B cell (primary cell): Measurements from ENCODE around the gene TM6SF1. TPM values are rescaled to one million over a fixed set of nuclear protein-coding genes. Genes with fewer than 3 reads are reported as not detected.

ENCODE experiments used
- ATAC-seq: fragments of 200-7000 bp; cut with Tn5 transposase; one replicate; pipeline ENCODE4 v1.10.0; 2021; ENCODE audit warnings: low read depth, mild to moderate bottlenecking, moderate number of reproducible peaks, moderate library complexity
- CTCF ChIA-PET: fragments of 350-600 bp; sonication (Branson Sonifier 250); formaldehyde crosslinking; loops from one replicate; lab custom pipeline; 2021; ENCODE audit warnings: antibody characterized with exemption, inconsistent platforms; lab: Charles Lee
- POLR2A ChIA-PET: fragments of 350-600 bp; sonication (Branson Sonifier 250); formaldehyde crosslinking; loops from one replicate; lab custom pipeline; 2021; ENCODE audit warnings: antibody characterized with exemption; lab: Charles Lee
- DNase-seq: peaks from one replicate; pipeline ENCODE4 v3.0.0; 2013
- H2AFZ ChIP-seq: 2 replicates; pipeline ENCODE4 v1.6.1; 2012; ENCODE audit warnings: mild to moderate bottlenecking, low read depth, low read length; ENCODE audit not compliant: insufficient read depth, poor library complexity, severe bottlenecking
- H3K27ac ChIP-seq, 2 donors: 1 replicate in 1 of 2; 2 replicates in 1 of 2; pipeline ENCODE4 v1.5.1; 2012 to 2013; ENCODE audit warnings: low read length in 2 of 2, mild to moderate bottlenecking in 2 of 2, moderate library complexity in 1 of 2
- H3K27me3 ChIP-seq, 4 experiments: fragments of 200-600 bp in 1 of 4; sonication (generic) in 1 of 4; replicated peaks in 1 of 4; 1 replicate in 2 of 4; 2 replicates in 2 of 4; pipeline versions ENCODE4 v1.6.1 to v1.7.0; 2013 to 2016; ENCODE audit warnings: low read length in 3 of 4, mild to moderate bottlenecking in 2 of 4, mixed read lengths in 1 of 4, moderate library complexity in 1 of 4; ENCODE audit not compliant: insufficient read depth in 4 of 4, control insufficient read depth in 3 of 4; ENCODE audit errors: control extremely low read depth in 1 of 4
- H3K36me3 ChIP-seq, 2 experiments: replicated peaks in 1 of 2; 1 replicate in 1 of 2; 2 replicates in 1 of 2; pipeline versions ENCODE4 v1.6.1 to v1.7.1; 2013; ENCODE audit warnings: low read length in 1 of 2; ENCODE audit not compliant: insufficient read depth in 2 of 2, control insufficient read depth in 1 of 2; ENCODE audit errors: control extremely low read depth in 1 of 2, extremely low read depth in 1 of 2
- H3K4me1 ChIP-seq, 2 donors: fragments of 200-600 bp in 1 of 2; sonication (generic) in 1 of 2; 1 replicate in 1 of 2; 2 replicates in 1 of 2; pipeline versions ENCODE4 v1.5.1 to v1.6.1; 2013 to 2017; ENCODE audit warnings: low read length in 2 of 2; ENCODE audit not compliant: control insufficient read depth in 2 of 2, insufficient read depth in 2 of 2
- H3K4me2 ChIP-seq: replicated peaks from 2 replicates; pipeline ENCODE3; 2012; ENCODE audit warnings: mild to moderate bottlenecking, low read depth, low read length; ENCODE audit not compliant: poor library complexity, severe bottlenecking
- H3K4me3 ChIP-seq, 5 experiments: fragments of 200-600 bp in 1 of 5; sonication (generic) in 1 of 5; 1 replicate in 3 of 5; 2 replicates in 2 of 5; pipeline versions ENCODE4 v1.5.1 to v1.7.0; 2011 to 2016; ENCODE audit warnings: low read length in 4 of 5, mild to moderate bottlenecking in 4 of 5, low read depth in 2 of 5, control low read depth in 1 of 5, moderate library complexity in 1 of 5; ENCODE audit not compliant: insufficient read depth in 1 of 5; ENCODE audit errors: control extremely low read depth in 1 of 5, extremely low read depth in 1 of 5
- H3K79me2 ChIP-seq: fragments of 200-600 bp; sonication (generic); one replicate; pipeline ENCODE4 v1.6.0; 2016; ENCODE audit warnings: low read length; ENCODE audit not compliant: control insufficient read depth, insufficient read depth
- H3K9ac ChIP-seq: fragments of 200-600 bp; sonication (generic); 2 replicates; pipeline ENCODE4 v1.6.1; 2017; ENCODE audit warnings: mild to moderate bottlenecking, low read length, moderate library complexity
- H3K9me3 ChIP-seq, 3 donors: one replicate each; pipeline versions ENCODE4 v1.6.1 to v1.7.1; 2013; ENCODE audit warnings: low read length in 2 of 3; ENCODE audit not compliant: control insufficient read depth in 2 of 3, insufficient read depth in 1 of 3; ENCODE audit errors: control extremely low read depth in 1 of 3
- H4K20me1 ChIP-seq: 2 replicates; pipeline ENCODE4 v1.6.0; 2012; ENCODE audit warnings: mild to moderate bottlenecking, low read length; ENCODE audit not compliant: insufficient read depth, control insufficient read depth, poor library complexity, severe bottlenecking
- H3K27ac Mint-ChIP-seq: one replicate; pipeline ENCODE4 v1.8.0; 2021; ENCODE audit warnings: mixed read lengths
- H3K27me3 Mint-ChIP-seq: one replicate; pipeline ENCODE4 v1.8.0; 2021; ENCODE audit warnings: mixed read lengths
- H3K4me1 Mint-ChIP-seq: one replicate; pipeline ENCODE4 v1.8.0; 2021; ENCODE audit warnings: mixed read lengths
- H3K4me3 Mint-ChIP-seq: one replicate; pipeline ENCODE4 v1.8.0; 2021; ENCODE audit warnings: mixed read lengths
- H3K9me3 Mint-ChIP-seq: one replicate; pipeline ENCODE4 v1.8.0; 2022; ENCODE audit warnings: mixed read lengths; ENCODE audit not compliant: insufficient read depth
- EZH2 ChIP-seq: IDR thresholded peaks from 2 replicates; pipeline ENCODE4 v1.6.1; 2012; ENCODE audit warnings: borderline replicate concordance, low read depth, mild to moderate bottlenecking, moderate library complexity, low read length; ENCODE audit not compliant: insufficient read depth, poor library complexity, severe bottlenecking
- WGBS: methylation state at CpG from one replicate; pipeline ENCODE4 v1.1.5; 2013; ENCODE audit warnings: missing lambda C conversion rate; ENCODE audit not compliant: insufficient coverage; 5-methylcytosine and 5-hydroxymethylcytosine counted together
- intact Hi-C: fragments of 100-400 bp; cut with micrococcal nuclease; formaldehyde crosslinking; loops from one replicate; pipeline ENCODE4 v1.10.0; 2022
- polyA plus RNA-seq: library from polyadenylated mRNA; depleted of rRNA; stranded (reverse); fragments of >200 nt; gene quantifications from 2 replicates; pipeline ENCODE4 v1.2.3, GENCODE V29; 2012
- total RNA-seq, 2 donors: library from RNA; stranded (reverse); fragments of 120-200 nt in 1 of 2; gene quantifications; 1 replicate in 1 of 2; 2 replicates in 1 of 2; pipeline versions ENCODE4 v1.2.3 to v1.2.4, GENCODE V29; 2013 to 2022
- TF ChIP-seq, protein P1 (sequence below): fragments of 200-600 bp; IDR thresholded peaks from one replicate; pipeline ENCODE4 v1.8.0; 2022; ENCODE audit warnings: antibody characterized with exemption, mild to moderate bottlenecking

Gene TM6SF1
- total and polyA plus RNA-seq, 2 donors (not counting 1 experiment from before 2014, with no cell fraction given): 1.1 to 1.6 TPM

DNA sequence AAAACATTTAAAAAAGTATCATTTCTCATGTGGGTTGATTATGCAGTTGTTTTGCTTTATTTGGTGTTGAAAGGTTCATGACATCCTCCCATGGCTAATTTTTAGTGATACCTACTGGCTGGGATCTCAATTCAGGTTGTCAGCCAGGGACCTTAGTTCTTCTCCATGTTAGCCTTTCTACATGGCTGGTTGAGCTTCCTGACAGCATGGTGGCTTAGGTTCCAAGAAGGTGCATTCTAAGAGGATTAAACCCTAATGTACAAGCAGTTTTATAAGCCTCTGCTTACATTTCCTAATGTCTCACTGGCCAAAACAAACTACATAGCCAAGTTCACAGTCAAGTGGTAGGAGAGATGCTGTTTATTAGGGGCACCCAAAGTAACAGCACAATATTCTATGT is 9.4 kb upstream of the TM6SF1 start:
- Histone ChIP-seq H3K36me3 (no peaks in the 10 kb centered on the region), H4K20me1 (no peaks in the 10 kb centered on the region), H2AFZ (no peak overlapping the region), H3K9ac (no peak overlapping the region), H3K9me3 (peaks cover 0 to 6% (median 2%) of the 10 kb centered on the region in 3 donors), H3K27ac (no peak overlapping the region), H3K4me1 (no peaks in the 10 kb centered on the region), H3K4me3 (no peak overlapping the region), H3K27me3 (peaks cover 0 to 3% (median 0%) of the 10 kb centered on the region in 4 experiments), H3K4me2 (no peak overlapping the region), H3K79me2 (no peaks in the 10 kb centered on the region)
- CTCF ChIA-PET: no interaction called here
- no peak overlapping the region for H3K27ac Mint-ChIP-seq
- H3K27me3 Mint-ChIP-seq: peaks cover 26% of the 10 kb centered on the region
- H3K4me1 Mint-ChIP-seq: peaks cover 2% of the 10 kb centered on the region
- TF ChIP-seq EZH2: no peak
- TF ChIP-seq, protein P1, sequence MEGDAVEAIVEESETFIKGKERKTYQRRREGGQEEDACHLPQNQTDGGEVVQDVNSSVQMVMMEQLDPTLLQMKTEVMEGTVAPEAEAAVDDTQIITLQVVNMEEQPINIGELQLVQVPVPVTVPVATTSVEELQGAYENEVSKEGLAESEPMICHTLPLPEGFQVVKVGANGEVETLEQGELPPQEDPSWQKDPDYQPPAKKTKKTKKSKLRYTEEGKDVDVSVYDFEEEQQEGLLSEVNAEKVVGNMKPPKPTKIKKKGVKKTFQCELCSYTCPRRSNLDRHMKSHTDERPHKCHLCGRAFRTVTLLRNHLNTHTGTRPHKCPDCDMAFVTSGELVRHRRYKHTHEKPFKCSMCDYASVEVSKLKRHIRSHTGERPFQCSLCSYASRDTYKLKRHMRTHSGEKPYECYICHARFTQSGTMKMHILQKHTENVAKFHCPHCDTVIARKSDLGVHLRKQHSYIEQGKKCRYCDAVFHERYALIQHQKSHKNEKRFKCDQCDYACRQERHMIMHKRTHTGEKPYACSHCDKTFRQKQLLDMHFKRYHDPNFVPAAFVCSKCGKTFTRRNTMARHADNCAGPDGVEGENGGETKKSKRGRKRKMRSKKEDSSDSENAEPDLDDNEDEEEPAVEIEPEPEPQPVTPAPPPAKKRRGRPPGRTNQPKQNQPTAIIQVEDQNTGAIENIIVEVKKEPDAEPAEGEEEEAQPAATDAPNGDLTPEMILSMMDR: no peak
- POLR2A ChIA-PET: no interaction called here
- H3K9me3 Mint-ChIP-seq: no peaks in the 10 kb centered on the region
- DNase-seq (no peak), ATAC-seq (no peak)
- no peak overlapping the region for H3K4me3 Mint-ChIP-seq
- intact Hi-C loops: no loop called here

DNA sequence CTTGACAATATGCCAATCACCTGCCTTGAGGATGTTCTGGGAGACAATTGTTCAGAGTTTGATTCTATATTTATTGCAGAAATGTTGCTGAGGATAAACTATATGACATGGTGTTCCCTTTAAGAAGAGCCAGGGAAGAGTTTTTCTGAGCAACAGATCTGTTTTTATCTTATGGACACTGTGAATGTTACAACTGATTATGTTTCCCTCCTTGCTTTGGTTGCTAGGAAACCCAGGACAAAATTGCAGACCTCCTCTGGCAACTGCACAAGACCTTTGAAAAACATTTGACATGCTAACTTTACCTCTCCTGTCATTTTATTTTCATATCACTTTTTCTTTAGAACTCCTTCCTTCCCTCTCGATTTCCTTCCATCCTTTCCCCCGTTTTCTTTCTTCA is 8.2 kb upstream of the TM6SF1 start:
- peaks cover 0 to 3% (median 0%) of the 10 kb centered on the region in 4 experiments for H3K27me3 ChIP-seq
- no peaks in the 10 kb centered on the region for H3K9me3 Mint-ChIP-seq
- intact Hi-C loops: no loop called here
- no peaks in the 10 kb centered on the region for H3K4me1 ChIP-seq
- H2AFZ ChIP-seq: no peak overlapping the region
- no peak overlapping the region for H3K9ac ChIP-seq
- no peaks in the 10 kb centered on the region for H3K79me2 ChIP-seq
- peaks cover 0 to 6% (median 2%) of the 10 kb centered on the region in 3 donors for H3K9me3 ChIP-seq
- CTCF ChIA-PET: no interaction called here
- no peaks in the 10 kb centered on the region for H3K4me1 Mint-ChIP-seq
- H3K27ac Mint-ChIP-seq: no peak overlapping the region
- no peak overlapping the region for H3K4me3 ChIP-seq
- ATAC-seq: no peak
- POLR2A ChIA-PET: no interaction called here
- no peaks in the 10 kb centered on the region for H4K20me1 ChIP-seq
- no peak overlapping the region for H3K4me3 Mint-ChIP-seq
- 95% methylated on average over 2 of the region's 2 CpGs for WGBS
- DNase-seq: no peak
- no peak overlapping the region for H3K4me2 ChIP-seq
- no peak overlapping the region for H3K27ac ChIP-seq
- no peaks in the 10 kb centered on the region for H3K36me3 ChIP-seq
- H3K27me3 Mint-ChIP-seq: peaks cover 32% of the 10 kb centered on the region
- TF ChIP-seq EZH2: no peak
- TF ChIP-seq, protein P1: no peak
